SK-N-SH (cell line): ENCODE measurements around the gene CTDP1. TPM values are rescaled to one million over a fixed set of nuclear protein-coding genes. Genes with fewer than 3 reads are reported as not detected.

ENCODE experiments used
- CTCF ChIA-PET: fragments of 300-600, 350-600 bp; formaldehyde crosslinking; extraction: SDS; loops from one replicate; lab custom pipeline; 2021; lab: Yijun Ruan, JAX
- POLR2A ChIA-PET: fragments of 350-600 bp; sonication (Branson Sonifier 250); formaldehyde crosslinking; extraction: SDS; loops from one replicate; lab custom pipeline; 2020; ENCODE audit warnings: antibody characterized with exemption, inconsistent platforms; lab: Yijun Ruan, JAX
- DNase-seq: peaks from one replicate; pipeline ENCODE4 v3.0.0; 2012
- H2AFZ ChIP-seq: fragments of 200-600 bp; sonication (generic); 2 replicates; pipeline ENCODE4 v1.8.1; 2016; ENCODE audit warnings: antibody characterized with exemption, mild to moderate bottlenecking, low read depth
- H3F3A ChIP-seq: fragments of 200-600 bp; sonication (generic); replicated peaks from 2 replicates; pipeline ENCODE3; 2016; ENCODE audit warnings: antibody characterized with exemption, mild to moderate bottlenecking; ENCODE audit not compliant: insufficient read depth
- H3K27ac ChIP-seq, 2 experiments: fragments of 200-500 bp in 1 of 2; fragments of 200-600 bp in 1 of 2; sonication (Bioruptor generic) in 1 of 2; sonication (generic), shearing (Covaris generic) in 1 of 2; 2 replicates each; pipeline versions ENCODE4 v1.5.1 to v1.6.1; 2014 to 2016; ENCODE audit warnings: low read depth in 2 of 2, inconsistent platforms in 1 of 2, low read length in 1 of 2, mild to moderate bottlenecking in 1 of 2, mixed read lengths in 1 of 2
- H3K27me3 ChIP-seq: fragments of 200-600 bp; sonication (generic), shearing (Covaris generic); 2 replicates; pipeline ENCODE4 v1.6.1; 2016; ENCODE audit warnings: mixed run types; ENCODE audit not compliant: insufficient read depth
- H3K36me3 ChIP-seq, 2 experiments: fragments of 200-500 bp in 1 of 2; fragments of 200-600 bp in 1 of 2; sonication (Bioruptor generic) in 1 of 2; sonication (generic) in 1 of 2; replicated peaks in 1 of 2; 2 replicates each; pipeline versions ENCODE3 to v1.5.1; 2014 to 2016; ENCODE audit warnings: low read length in 1 of 2, mild to moderate bottlenecking in 1 of 2; ENCODE audit not compliant: insufficient read depth in 2 of 2, control insufficient read depth in 1 of 2
- H3K4me1 ChIP-seq, 2 experiments: fragments of 200-500 bp in 1 of 2; fragments of 200-600 bp in 1 of 2; sonication (Bioruptor generic) in 1 of 2; sonication (generic), shearing (Covaris generic) in 1 of 2; 2 replicates each; pipeline versions ENCODE4 v1.5.1 to v1.6.1; 2014 to 2016; ENCODE audit warnings: low read depth in 1 of 2, low read length in 1 of 2, mixed run types in 1 of 2; ENCODE audit not compliant: insufficient read depth in 2 of 2, control insufficient read depth in 1 of 2
- H3K4me2 ChIP-seq: fragments of 200-600 bp; sonication (generic), shearing (Covaris generic); 2 replicates; pipeline ENCODE4 v1.6.1; 2017; ENCODE audit warnings: mixed run types
- H3K4me3 ChIP-seq, 2 experiments: fragments of 200-500 bp in 1 of 2; fragments of 200-600 bp in 1 of 2; sonication (Bioruptor generic) in 1 of 2; sonication (generic), shearing (Covaris generic) in 1 of 2; 2 replicates each; pipeline versions ENCODE4 v1.5.1 to v1.8.1; 2014 to 2016; ENCODE audit warnings: low read depth in 2 of 2, inconsistent platforms in 1 of 2, low read length in 1 of 2, mild to moderate bottlenecking in 1 of 2, mixed read lengths in 1 of 2, moderate library complexity in 1 of 2
- H3K79me2 ChIP-seq: fragments of 200-600 bp; sonication (generic); 2 replicates; pipeline ENCODE4 v1.8.1; 2017; ENCODE audit warnings: mild to moderate bottlenecking; ENCODE audit not compliant: insufficient read depth
- H3K9ac ChIP-seq: fragments of 200-600 bp; sonication (generic); 2 replicates; pipeline ENCODE4 v1.6.1; 2017; ENCODE audit warnings: mixed run types
- H3K9me2 ChIP-seq: fragments of 200-600 bp; sonication (generic); 2 replicates; pipeline ENCODE4 v1.6.1; 2017; ENCODE audit warnings: mixed run types
- H3K9me3 ChIP-seq: fragments of 200-600 bp; sonication (generic); 2 replicates; pipeline ENCODE4 v1.6.1; 2017; ENCODE audit warnings: mixed run types, mild to moderate bottlenecking, moderate library complexity
- H4K20me1 ChIP-seq: fragments of 200-600 bp; sonication (generic); 2 replicates; pipeline ENCODE4 v1.6.1; 2017; ENCODE audit warnings: mild to moderate bottlenecking, mixed run types; ENCODE audit not compliant: insufficient read depth
- CHD2 ChIP-seq: fragments of 150-350 bp; IDR thresholded peaks from 2 replicates; pipeline ENCODE4 v1.6.1; 2018; ENCODE audit warnings: low read length; ENCODE audit not compliant: partially characterized antibody
- ELF1 ChIP-seq: IDR thresholded peaks from 2 replicates; pipeline ENCODE4 v1.4.0; 2012
- EP300 ChIP-seq, 2 experiments: IDR thresholded peaks; 2 replicates each; pipeline versions ENCODE4 v1.4.0 to v1.6.1; 2012; ENCODE audit warnings: borderline replicate concordance in 1 of 2, low read depth in 1 of 2, low read length in 1 of 2
- GABPA ChIP-seq: IDR thresholded peaks from 2 replicates; pipeline ENCODE4 v1.4.0; 2012; ENCODE audit warnings: low read depth, mild to moderate bottlenecking
- GATA2 ChIP-seq: sonication (generic); formaldehyde crosslinking; IDR thresholded peaks from 2 replicates; pipeline ENCODE4 v1.5.0; 2020; ENCODE audit warnings: mild to moderate bottlenecking, missing genetic modification reagents
- JUND ChIP-seq: IDR thresholded peaks from 2 replicates; pipeline ENCODE4 v1.4.0; 2012
- MXI1 ChIP-seq: IDR thresholded peaks from 2 replicates; pipeline ENCODE4 v1.6.1; 2012; ENCODE audit warnings: mild to moderate bottlenecking, low read depth, low read length, improper control_type of control experiment
- PBX3 ChIP-seq: IDR thresholded peaks from 2 replicates; pipeline ENCODE4; 2012
- POLR2AphosphoS5 ChIP-seq: IDR thresholded peaks from 2 replicates; pipeline ENCODE4 v1.6.1; 2012; ENCODE audit warnings: low read depth, low read length
- RAD21 ChIP-seq: IDR thresholded peaks from 2 replicates; pipeline ENCODE4 v1.6.1; 2012; ENCODE audit warnings: mild to moderate bottlenecking, low read length
- RCOR1 ChIP-seq: fragments of 150-350 bp; IDR thresholded peaks from 2 replicates; pipeline ENCODE4 v1.6.1; 2017; ENCODE audit warnings: antibody characterized with exemption, low read length
- RFX5 ChIP-seq: IDR thresholded peaks from 2 replicates; pipeline ENCODE4 v1.6.1; 2012; ENCODE audit warnings: mild to moderate bottlenecking, improper control_type of control experiment, low read length
- RXRA ChIP-seq: IDR thresholded peaks from 2 replicates; pipeline ENCODE4 v1.4.0; 2012; ENCODE audit warnings: low read depth, mild to moderate bottlenecking, borderline replicate concordance
- SMC3 ChIP-seq: IDR thresholded peaks from 2 replicates; pipeline ENCODE4 v1.6.1; 2012; ENCODE audit warnings: low read depth, low read length, improper control_type of control experiment
- TCF12 ChIP-seq: IDR thresholded peaks from 2 replicates; pipeline ENCODE4 v1.4.0; 2012
- YY1 ChIP-seq: IDR thresholded peaks from 2 replicates; pipeline ENCODE4 v1.4.0; 2012; ENCODE audit warnings: low read depth, mild to moderate bottlenecking
- ZBTB33 ChIP-seq: IDR thresholded peaks from 2 replicates; pipeline ENCODE4 v1.4.0; 2012; ENCODE audit warnings: low read depth, borderline replicate concordance
- WGBS: methylation state at CpG from one replicate; pipeline ENCODE4 v1.1.6; 2017; ENCODE audit warnings: low lambda C conversion rate; 5-methylcytosine and 5-hydroxymethylcytosine counted together
- polyA plus RNA-seq, 3 experiments: library from polyadenylated mRNA; depleted of rRNA; stranded (reverse); fragments of >200 nt; gene quantifications; 2 replicates each; pipeline ENCODE4 v1.2.3, GENCODE V29; 2012

CTDP1 gene
- polyA plus RNA-seq, 1 of the 3 experiments (the other 2 are of a cell fraction), result 15.6 TPM

DNA sequence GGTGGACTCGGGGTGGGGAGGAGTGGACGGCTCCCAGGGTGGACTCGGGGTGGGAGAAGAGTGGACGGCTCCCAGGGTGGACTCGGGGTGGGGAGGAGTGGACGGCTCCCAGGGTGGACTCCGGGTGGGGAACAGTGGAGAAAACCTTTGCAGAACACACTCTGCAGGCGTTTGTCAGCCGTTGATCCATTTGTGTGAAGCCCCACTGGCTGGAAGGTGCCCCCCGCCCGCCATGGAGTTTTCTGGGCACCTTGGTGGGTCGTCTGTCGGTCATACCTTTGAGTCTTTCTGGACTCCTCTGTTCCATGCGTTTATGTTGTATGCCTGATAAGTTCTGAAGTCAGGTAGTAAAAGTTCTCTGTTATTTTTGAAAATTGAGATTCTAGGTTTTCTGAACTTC is 12.5 kb downstream of the CTDP1 start:
- H2AFZ ChIP-seq, result no peak overlapping the region
- POLR2A ChIA-PET, result no interaction called here
- no peaks in the 10 kb centered on the region for H3F3A ChIP-seq
- peaks cover 0 to 12% of the 10 kb centered on the region in 2 experiments for H3K36me3 ChIP-seq
- 92% methylated on average over 13 of the region's 14 CpGs for WGBS
- no peaks in the 10 kb centered on the region for H3K27me3 ChIP-seq
- H3K4me2 ChIP-seq, result no peak overlapping the region
- no peak overlapping the region for H3K4me3 ChIP-seq
- H3K27ac ChIP-seq, result no peak overlapping the region
- no peaks in the 10 kb centered on the region for H3K9me3 ChIP-seq
- TF ChIP-seq TCF12, result no peak
- CTCF ChIA-PET, result no interaction called here
- DNase-seq, result no peak
- H4K20me1 ChIP-seq, result peaks cover 60% of the 10 kb centered on the region
- no peaks in the 10 kb centered on the region for H3K4me1 ChIP-seq
- H3K79me2 ChIP-seq, result peaks cover 51% of the 10 kb centered on the region
- H3K9ac ChIP-seq, result no peak overlapping the region
- H3K9me2 ChIP-seq, result no peaks in the 10 kb centered on the region

GRCh38 chr18:79692886-79693285 is 13.3 kb downstream of the CTDP1 start:
- H3K4me2 ChIP-seq, result no peak overlapping the region
- no peaks in the 10 kb centered on the region for H3K27me3 ChIP-seq
- no peak overlapping the region for H3K9ac ChIP-seq
- no peaks in the 10 kb centered on the region for H3F3A ChIP-seq
- H3K79me2 ChIP-seq, result peaks cover 48% of the 10 kb centered on the region
- H3K4me3 ChIP-seq, result no peak overlapping the region
- H3K36me3 ChIP-seq, result peaks cover 0 to 21% of the 10 kb centered on the region in 2 experiments
- WGBS, result 93% methylated on average over 12 of the region's 12 CpGs
- no peak for DNase-seq
- no peaks in the 10 kb centered on the region for H3K4me1 ChIP-seq
- no peaks in the 10 kb centered on the region for H3K9me2 ChIP-seq
- ChIA-PET CTCF (no interaction called here), POLR2A (no interaction called here)
- H3K9me3 ChIP-seq, result no peaks in the 10 kb centered on the region
- peaks cover 60% of the 10 kb centered on the region for H4K20me1 ChIP-seq
- TF ChIP-seq RXRA (no peak), EP300 (IDR thresholded peaks at IDR 0.05; ENCODE audit: borderline replicate concordance in 1 of 2, low read depth in 1 of 2, low read length in 1 of 2) (no peak), RAD21 (no peak), GABPA (no peak), JUND (no peak), GATA2 (CRISPR knock-in tag) (no peak), PBX3 (no peak), YY1 (no peak), SMC3 (no peak), ZBTB33 (no peak), POLR2AphosphoS5 (no peak), ELF1 (no peak), RFX5 (no peak), MXI1 (no peak), RCOR1 (no peak), CHD2 (no peak)
- no peak overlapping the region for H2AFZ ChIP-seq
- no peak overlapping the region for H3K27ac ChIP-seq
